Effector CD8-positive, alpha-beta T cell (primary cell): ENCODE measurements around the gene RLN1.
"Not testable (repeated sequence)": the region's sequence is repeated elsewhere in the genome, so short reads cannot be mapped to it uniquely, and the experiment has no call there.

Source experiments
- DNase-seq: peaks from one replicate; lab custom pipeline; 2025; lab: John Stamatoyannopoulos, UW

Gene RLN1

GRCh38 chr9:5321601-5322000, 18.1 kb downstream of the RLN1 start:
- not testable (repeated sequence) for DNase-seq

GRCh38 chr9:5321058-5321457, 18.6 kb downstream of the RLN1 start:
- no peak for DNase-seq

- not testable (repeated sequence) for DNase-seq
Measured at GRCh38 chr9:5316406-5316805, 23.3 kb downstream of the RLN1 start.

- no peak for DNase-seq
Measured at GRCh38 chr9:5315187-5315923, 24.3 kb downstream of the RLN1 start.

- no peak for DNase-seq
Measured at GRCh38 chr9:5310851-5311250, 28.8 kb downstream of the RLN1 start.

- no peak for DNase-seq
Measured at GRCh38 chr9:5305741-5306140, 33.9 kb downstream of the RLN1 start.

- DNase-seq = not testable (repeated sequence)
Measured at GRCh38 chr9:5303840-5304795, 35.6 kb downstream of the RLN1 start, which contains the start of gene RLN2. TSS of gene RLN2 (minus strand) at chr9:5304716. CDS start at chr9:5304580, 136 bp downstream.

GRCh38 chr9:5301544-5301943, 38.1 kb downstream of the RLN1 start:
- no peak for DNase-seq

GRCh38 chr9:5292141-5292540, 47.5 kb downstream of the RLN1 start:
- no peak for DNase-seq

- DNase-seq = no peak
Measured at GRCh38 chr9:5288591-5288990, 51.1 kb downstream of the RLN1 start.

- DNase-seq = no peak
Measured at GRCh38 chr9:5286262-5286661, 53.4 kb downstream of the RLN1 start.
